HG03139 (cell line): Measurements from ENCODE around the gene KCNJ5.
"Not testable (repeated sequence)": the region's sequence is repeated elsewhere in the genome, so short reads cannot be mapped to it uniquely, and the experiment has no call there.

Source experiments
- ATAC-seq: cut with Tn5 transposase; IDR thresholded peaks from one replicate; pipeline ENCODE4 v1.9.1; 2021; ENCODE audit not compliant: unreplicated experiment

Gene KCNJ5

DNA sequence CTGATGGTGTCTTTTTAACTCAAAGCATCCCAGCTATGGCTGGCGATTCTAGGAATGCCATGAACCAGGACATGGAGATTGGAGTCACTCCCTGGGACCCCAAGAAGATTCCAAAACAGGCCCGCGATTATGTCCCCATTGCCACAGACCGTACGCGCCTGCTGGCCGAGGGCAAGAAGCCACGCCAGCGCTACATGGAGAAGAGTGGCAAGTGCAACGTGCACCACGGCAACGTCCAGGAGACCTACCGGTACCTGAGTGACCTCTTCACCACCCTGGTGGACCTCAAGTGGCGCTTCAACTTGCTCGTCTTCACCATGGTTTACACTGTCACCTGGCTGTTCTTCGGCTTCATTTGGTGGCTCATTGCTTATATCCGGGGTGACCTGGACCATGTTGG is 20.1 kb downstream of the KCNJ5 start:
- ATAC-seq = no peak

DNA sequence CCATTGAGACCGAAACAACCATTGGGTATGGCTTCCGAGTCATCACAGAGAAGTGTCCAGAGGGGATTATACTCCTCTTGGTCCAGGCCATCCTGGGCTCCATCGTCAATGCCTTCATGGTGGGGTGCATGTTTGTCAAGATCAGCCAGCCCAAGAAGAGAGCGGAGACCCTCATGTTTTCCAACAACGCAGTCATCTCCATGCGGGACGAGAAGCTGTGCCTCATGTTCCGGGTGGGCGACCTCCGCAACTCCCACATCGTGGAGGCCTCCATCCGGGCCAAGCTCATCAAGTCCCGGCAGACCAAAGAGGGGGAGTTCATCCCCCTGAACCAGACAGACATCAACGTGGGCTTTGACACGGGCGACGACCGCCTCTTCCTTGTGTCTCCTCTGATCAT is 20.5 kb downstream of the KCNJ5 start:
- no peak for ATAC-seq

GRCh38 chr11:128913806-128914205 is 22.6 kb downstream of the KCNJ5 start:
- no peak for ATAC-seq

GRCh38 chr11:128914216-128915148 is 23.3 kb downstream of the KCNJ5 start:
- no peak for ATAC-seq

GRCh38 chr11:128915149-128915521 is 24.0 kb downstream of the KCNJ5 start:
- ATAC-seq = no peak

GRCh38 chr11:128916037-128916572 is 24.9 kb downstream of the KCNJ5 start:
- no peak for ATAC-seq

- no peak for ATAC-seq
Measured at GRCh38 chr11:128916681-128917080, 25.5 kb downstream of the KCNJ5 start.

- no peak for ATAC-seq
Measured at GRCh38 chr11:128917144-128917724, 26.1 kb downstream of the KCNJ5 start.

DNA sequence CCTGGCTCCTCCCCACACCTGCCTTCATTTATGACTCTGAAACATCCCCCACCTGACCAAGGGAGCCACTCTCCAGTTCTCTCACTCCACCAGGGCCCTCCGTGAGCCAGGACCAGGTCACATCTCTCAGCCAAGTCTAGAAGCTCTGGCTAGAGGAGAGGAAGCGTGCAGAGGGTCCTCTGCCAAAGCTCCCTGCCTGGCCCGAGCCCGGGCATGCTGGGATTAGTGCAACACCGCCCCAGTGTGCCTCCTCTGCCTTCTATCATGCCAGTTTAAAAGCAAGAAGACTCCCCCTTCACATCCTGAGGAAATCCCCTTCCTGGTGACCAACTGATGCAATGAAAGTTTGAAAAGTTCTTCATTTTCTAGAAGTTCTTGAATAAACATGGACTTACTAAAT is 28.1 kb downstream of the KCNJ5 start:
- ATAC-seq = no peak

DNA sequence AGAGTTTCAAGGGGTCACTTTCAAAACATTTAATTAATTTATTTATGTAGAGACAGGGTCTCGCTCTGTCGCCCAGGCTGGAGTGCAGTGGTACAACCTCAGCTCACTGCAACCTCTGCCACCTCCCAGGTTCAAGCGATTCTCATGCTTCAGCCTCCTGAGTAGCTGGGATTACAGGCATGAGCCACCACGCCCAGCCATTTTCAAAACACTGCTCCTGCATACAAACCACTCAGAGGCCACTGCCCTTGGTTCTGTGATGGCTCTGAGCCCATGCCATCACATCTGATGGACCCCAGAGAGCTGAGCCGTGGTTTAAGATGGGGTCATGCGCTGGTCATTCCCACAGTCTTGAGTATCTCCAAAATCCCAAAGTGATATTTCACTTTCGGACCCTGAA is 28.5 kb downstream of the KCNJ5 start:
- ATAC-seq = not testable (repeated sequence)

- no peak for ATAC-seq
Measured at GRCh38 chr11:128920666-128921065, 29.5 kb downstream of the KCNJ5 start.

DNA sequence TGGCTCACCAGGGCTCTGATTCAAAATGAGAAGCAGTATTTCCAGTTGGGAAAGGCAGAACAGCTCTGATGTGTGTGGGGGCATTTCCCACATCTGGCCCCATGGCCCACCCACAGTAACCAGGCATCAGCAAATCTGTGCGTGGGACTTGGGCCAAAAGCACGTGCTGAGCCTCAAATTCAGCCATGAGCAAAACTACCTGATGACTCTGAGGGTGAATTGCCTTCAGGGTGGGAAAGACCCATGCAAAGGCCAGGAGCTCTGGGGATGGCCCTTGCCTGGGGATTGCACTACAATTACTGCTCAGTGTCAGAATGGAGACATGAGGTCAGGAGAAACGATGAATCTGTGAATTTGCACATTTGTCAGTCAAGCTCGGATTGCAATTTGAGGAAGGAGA is 30.6 kb downstream of the KCNJ5 start:
- ATAC-seq = no peak

DNA sequence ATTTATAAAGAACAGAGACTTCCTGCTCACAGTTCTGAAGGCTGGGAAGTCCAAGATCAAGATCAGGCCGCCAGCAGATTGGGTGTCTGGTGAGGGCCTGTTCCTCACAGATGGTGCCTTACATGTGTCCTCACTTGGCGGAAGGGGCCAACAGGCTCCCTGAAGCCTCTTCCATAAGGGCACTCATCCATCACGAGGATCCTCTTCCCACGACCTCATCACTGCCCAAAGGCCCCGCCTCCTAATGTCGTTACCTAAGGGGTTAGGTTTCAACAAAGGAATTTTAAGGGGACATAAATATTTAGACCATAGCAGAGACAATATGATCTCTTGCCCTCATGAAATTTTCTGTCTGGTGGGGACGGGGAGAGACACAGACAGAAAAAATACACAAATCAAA is 32.9 kb downstream of the KCNJ5 start:
- no peak for ATAC-seq

DNA sequence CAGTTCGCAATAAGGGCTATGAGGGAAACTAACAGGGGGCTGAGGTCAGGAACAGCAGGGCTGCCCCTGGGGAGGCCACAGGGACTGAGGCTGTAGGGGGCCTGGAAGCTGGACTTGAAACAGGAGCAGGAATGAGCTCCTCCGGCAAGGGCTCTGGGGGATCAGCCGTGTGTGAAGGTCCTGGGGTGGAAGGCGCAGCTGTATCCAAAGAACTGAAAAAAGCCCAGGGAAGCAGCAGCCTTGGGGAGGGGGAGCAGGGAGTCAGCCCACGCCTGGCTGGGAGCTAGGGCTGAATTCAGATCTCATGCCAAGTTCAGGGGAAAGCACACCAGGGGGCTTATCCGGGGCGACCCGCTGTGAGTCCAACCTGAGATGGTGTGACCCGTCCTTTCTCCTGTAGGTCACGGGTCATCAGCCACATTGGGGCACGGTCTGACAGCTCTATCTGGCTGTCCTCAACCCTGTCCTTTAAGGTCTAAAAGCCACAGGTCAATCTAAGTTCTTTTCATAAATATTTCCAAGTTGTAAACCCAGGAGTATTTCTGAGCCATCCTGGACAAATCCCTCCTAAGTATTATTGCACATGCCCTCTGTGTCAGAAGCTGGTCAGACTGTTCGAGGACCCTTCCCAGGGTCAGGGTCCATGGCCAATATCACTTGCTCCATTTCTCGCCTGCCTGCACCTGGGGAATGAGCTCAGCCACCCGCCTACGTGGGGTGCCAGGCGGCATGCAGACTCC is 33.5 kb downstream of the KCNJ5 start:
- no peak for ATAC-seq

DNA sequence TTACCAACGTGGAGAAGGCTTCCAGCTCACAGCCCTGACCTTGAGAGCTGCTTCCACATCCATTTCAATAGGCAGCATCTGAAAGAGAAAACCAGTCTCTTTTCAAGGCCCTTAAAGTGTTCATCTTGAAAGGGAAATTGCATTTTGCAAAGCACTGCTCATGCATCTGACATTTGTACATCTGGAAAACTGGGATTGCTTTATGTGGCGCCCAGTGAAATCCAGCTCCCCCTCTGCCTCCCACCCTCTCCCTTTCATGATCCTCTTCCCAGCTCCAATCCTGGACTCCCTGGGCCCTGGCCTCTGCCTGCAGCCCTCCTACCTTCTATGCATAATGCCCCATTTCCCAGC is 34.1 kb downstream of the KCNJ5 start:
- no peak for ATAC-seq

- ATAC-seq = no peak
Measured at GRCh38 chr11:128926000-128926399, 34.8 kb downstream of the KCNJ5 start.

DNA sequence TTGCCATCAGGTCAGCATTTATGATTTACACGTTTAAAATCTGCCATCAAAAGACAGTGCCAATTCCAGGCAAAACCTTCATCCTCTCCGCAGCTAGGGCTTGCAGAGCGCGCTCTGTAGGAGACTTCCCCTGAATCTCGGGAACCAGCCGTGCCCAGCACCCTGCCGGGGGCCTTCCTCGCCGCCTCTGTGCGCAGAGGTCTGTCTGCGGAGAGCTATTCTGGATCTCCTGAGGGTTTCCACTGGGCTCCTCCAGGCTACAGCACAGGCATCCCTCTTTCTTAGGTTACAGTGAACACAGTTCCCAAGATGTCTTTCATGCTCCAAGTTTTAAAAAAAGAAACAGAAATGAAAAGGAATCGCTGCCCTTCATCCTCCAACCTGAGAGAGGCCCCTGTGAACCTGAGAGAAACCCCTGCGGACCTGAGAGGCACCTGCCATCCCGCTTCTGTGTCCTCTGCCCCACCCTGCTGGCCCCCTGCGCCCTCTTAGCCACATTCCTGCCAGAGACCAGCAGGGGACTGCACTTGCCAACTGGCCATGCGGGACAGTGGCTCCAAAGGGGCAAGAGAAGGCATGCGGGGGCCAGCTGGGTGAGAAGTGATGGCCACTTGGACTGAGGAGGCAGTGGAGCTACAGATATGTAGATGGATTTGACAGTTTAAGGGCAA is 35.4 kb downstream of the KCNJ5 start:
- ATAC-seq = no peak

DNA sequence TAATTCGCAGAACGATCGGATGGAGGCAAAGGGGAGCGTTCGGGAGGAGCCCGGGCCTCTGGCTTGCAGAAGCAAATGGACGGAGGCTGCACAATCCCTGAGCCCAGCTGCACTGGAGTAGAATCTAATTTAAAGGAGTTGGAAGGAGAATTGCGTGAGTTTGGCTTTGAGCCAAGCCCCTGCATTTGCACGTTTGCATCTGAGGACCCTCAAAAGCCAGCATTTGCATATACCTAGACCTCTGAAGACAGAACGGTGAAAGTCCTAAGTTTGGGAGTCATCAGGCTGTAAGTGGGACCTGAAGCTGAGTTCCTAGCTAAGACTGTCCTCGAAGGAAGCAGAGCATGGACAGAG is 35.9 kb downstream of the KCNJ5 start:
- ATAC-seq = no peak

DNA sequence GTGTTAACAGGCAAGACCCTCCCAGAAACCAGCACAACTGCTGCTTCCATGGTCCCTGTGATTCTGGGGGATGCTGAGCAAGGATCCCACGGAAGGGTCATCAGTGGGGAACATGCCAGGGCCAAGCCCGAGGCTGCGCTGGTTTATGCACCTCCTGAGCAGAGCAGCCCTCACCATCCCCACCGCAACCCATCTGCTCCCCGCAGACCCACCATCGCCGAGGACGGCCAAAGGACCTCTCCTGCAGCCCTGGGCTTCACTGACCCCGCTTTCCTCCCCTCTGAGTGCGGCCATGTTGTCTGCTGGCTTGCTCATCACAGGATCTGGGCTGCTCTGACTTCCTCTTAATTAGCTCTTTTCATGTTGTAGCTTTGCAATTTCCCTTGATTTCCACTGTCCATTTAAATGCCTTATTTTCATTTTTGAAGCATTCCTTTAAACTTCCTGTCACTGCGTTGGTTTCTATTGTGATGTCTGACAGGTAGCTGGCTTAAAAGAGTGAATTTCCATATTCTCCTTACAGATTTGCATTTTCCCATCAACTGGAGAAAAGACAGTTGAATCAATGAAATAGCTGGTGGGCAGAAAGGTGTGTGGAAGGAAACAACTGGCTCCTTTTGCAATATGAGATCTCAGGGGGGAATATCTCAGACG is 36.7 kb downstream of the KCNJ5 start:
- no peak for ATAC-seq

DNA sequence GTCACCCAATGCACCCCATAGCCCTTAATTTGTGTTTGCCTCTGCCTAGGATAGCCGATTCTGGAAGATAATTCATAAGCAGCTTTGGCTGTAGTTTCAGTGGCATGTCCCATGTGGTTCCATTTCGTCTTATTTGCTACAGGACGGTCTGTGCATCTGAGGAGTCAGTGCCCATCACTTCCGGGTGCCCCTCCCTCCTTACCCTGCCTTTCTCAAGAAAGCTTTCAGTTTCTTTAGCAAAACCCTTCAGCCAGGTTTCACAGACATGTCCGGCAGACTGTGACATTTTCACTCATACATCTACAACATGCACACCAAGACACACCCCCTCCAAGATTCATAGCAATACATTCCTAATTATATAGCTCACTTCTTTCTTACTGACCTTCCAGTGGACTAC is 37.2 kb downstream of the KCNJ5 start:
- ATAC-seq = peak; percentile 100

- ATAC-seq = no peak
Measured at GRCh38 chr11:128929468-128929867, 38.3 kb downstream of the KCNJ5 start.
